Activated CD8-positive, alpha-beta T cell treated with anti-CD3 and anti-CD28 coated beads for 36 hours (primary cell): ENCODE results near the gene FMNL2. TPM values are rescaled to one million over a fixed set of nuclear protein-coding genes. Genes with fewer than 3 reads are reported as not detected.
"Not testable (repeated sequence)": the region's sequence is repeated elsewhere in the genome, so short reads cannot be mapped to it uniquely, and the experiment has no call there.

Experiments used
- ATAC-seq: fragments of 200-7000 bp; cut with Tn5 transposase; one replicate; pipeline ENCODE4 v1.10.0; 2021; ENCODE audit warnings: mild to moderate bottlenecking, moderate library complexity
- CTCF ChIA-PET: fragments of 350-600 bp; sonication (Branson Sonifier 250); formaldehyde crosslinking; loops from one replicate; lab custom pipeline; 2021; ENCODE audit warnings: antibody characterized with exemption; lab: Charles Lee
- POLR2A ChIA-PET: fragments of 350-600 bp; sonication (Branson Sonifier 250); formaldehyde crosslinking; loops from one replicate; lab custom pipeline; 2021; ENCODE audit warnings: antibody characterized with exemption; lab: Charles Lee
- DNase-seq: peaks from one replicate; pipeline ENCODE4 v3.0.0-alpha.2; 2020
- H3K27ac Mint-ChIP-seq: one replicate; pipeline ENCODE4 v1.8.0; 2021; ENCODE audit warnings: mild to moderate bottlenecking, mixed read lengths
- H3K27me3 Mint-ChIP-seq: one replicate; pipeline ENCODE4 v1.8.0; 2021; ENCODE audit warnings: mixed read lengths
- H3K36me3 Mint-ChIP-seq: one replicate; pipeline ENCODE4 v1.8.0; 2021; ENCODE audit warnings: low read depth, mixed read lengths
- H3K4me1 Mint-ChIP-seq: one replicate; pipeline ENCODE4 v1.8.0; 2021; ENCODE audit warnings: low read depth, mixed read lengths
- H3K4me3 Mint-ChIP-seq: one replicate; pipeline ENCODE4 v1.8.0; 2021; ENCODE audit warnings: mild to moderate bottlenecking, moderate library complexity, mixed read lengths
- H3K9me3 Mint-ChIP-seq: one replicate; pipeline ENCODE4 v1.8.0; 2021; ENCODE audit warnings: mixed read lengths
- intact Hi-C: fragments of 100-400 bp; cut with micrococcal nuclease; formaldehyde crosslinking; loops from one replicate; pipeline ENCODE4 v1.10.0; 2022
- total RNA-seq, 2 experiments: library from RNA; stranded (reverse); gene quantifications; one replicate each; pipeline ENCODE4 v1.2.3, GENCODE V29; 2021
- TF ChIP-seq, protein P1 (sequence below): fragments of 200-600 bp; IDR thresholded peaks from one replicate; pipeline ENCODE4 v1.8.0; 2022; ENCODE audit warnings: antibody characterized with exemption, mild to moderate bottlenecking

Gene FMNL2
- total RNA-seq, 2 experiments from 2014 or later, result 1.1 TPM

DNA sequence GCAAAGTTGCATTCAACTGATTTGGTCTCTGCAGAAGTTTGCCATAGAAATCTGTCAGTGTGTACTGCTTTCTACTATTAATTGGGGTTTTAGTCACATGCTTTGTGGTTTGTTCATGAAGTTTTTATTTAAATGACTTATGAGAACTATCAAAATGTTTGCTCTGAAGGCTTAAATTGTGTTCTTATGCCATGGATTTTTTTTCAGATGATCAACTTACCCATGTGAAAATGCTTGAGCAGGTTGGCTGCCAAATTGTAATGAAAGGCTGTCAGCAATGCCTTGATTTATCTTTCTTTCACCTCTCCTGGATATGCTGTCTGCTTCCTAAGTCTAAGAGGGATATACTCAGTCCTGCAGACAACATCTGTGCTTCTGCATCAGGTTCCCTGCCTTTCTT, 50.7 kb downstream of the FMNL2 start:
- no peak for DNase-seq
- Mint-ChIP-seq H3K9me3 (no peaks in the 10 kb centered on the region), H3K36me3 (no peaks in the 10 kb centered on the region), H3K27me3 (peaks cover 8% of the 10 kb centered on the region), H3K4me3 (no peak overlapping the region), H3K4me1 (no peaks in the 10 kb centered on the region), H3K27ac (no peak overlapping the region)
- CTCF ChIA-PET, result no interaction called here
- POLR2A ChIA-PET, result no interaction called here
- no peak for ATAC-seq
- intact Hi-C loops, result no loop called here
- TF ChIP-seq, protein P1, sequence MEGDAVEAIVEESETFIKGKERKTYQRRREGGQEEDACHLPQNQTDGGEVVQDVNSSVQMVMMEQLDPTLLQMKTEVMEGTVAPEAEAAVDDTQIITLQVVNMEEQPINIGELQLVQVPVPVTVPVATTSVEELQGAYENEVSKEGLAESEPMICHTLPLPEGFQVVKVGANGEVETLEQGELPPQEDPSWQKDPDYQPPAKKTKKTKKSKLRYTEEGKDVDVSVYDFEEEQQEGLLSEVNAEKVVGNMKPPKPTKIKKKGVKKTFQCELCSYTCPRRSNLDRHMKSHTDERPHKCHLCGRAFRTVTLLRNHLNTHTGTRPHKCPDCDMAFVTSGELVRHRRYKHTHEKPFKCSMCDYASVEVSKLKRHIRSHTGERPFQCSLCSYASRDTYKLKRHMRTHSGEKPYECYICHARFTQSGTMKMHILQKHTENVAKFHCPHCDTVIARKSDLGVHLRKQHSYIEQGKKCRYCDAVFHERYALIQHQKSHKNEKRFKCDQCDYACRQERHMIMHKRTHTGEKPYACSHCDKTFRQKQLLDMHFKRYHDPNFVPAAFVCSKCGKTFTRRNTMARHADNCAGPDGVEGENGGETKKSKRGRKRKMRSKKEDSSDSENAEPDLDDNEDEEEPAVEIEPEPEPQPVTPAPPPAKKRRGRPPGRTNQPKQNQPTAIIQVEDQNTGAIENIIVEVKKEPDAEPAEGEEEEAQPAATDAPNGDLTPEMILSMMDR, result no peak

DNA sequence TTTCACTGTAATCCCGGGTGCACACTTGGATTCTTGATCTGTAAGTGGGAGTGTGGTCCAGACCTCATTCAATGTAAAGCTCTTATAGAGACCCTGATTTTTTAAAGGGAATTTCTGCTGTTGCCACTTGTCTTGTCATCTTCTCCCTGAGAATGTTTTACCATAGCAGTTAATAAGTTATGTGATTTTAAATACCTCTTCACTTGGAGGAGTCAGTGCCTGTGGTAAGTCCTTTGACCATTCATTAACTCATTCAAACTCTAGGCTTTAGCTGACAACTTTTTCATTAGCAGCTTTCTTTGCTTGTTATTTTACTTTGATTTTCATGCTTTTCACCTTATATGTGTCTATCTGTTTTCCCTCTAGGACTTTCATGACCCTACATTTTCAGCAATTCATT, 51.3 kb downstream of the FMNL2 start:
- POLR2A ChIA-PET, result no interaction called here
- H3K27me3 Mint-ChIP-seq, result peaks cover 9% of the 10 kb centered on the region
- no peak for ATAC-seq
- CTCF ChIA-PET, result no interaction called here
- no peaks in the 10 kb centered on the region for H3K4me1 Mint-ChIP-seq
- peaks cover 1% of the 10 kb centered on the region for H3K9me3 Mint-ChIP-seq
- no peak overlapping the region for H3K27ac Mint-ChIP-seq
- H3K4me3 Mint-ChIP-seq, result no peak overlapping the region
- intact Hi-C loops, result no loop called here
- no peak for DNase-seq
- TF ChIP-seq, protein P1, result no peak
- H3K36me3 Mint-ChIP-seq, result no peaks in the 10 kb centered on the region

DNA sequence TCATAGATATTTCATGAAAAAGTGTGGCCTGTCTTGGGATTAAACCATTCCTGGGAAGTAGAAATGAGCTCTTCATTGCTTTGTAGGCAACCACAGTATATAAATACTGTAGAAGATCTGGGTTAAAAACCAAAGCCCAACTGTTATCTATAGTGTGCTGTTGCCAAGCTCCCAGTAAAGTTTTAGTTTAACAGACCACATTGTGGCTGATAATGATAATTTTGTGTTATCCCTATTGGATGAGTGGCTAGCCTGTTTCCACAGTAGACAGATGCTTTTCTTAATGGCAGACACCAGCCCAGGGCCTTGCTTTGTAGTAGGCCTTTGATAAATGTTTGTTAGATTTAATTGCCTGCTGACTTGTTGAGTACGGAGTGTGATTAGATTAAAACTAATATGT, 52.1 kb downstream of the FMNL2 start:
- H3K27me3 Mint-ChIP-seq, result peaks cover 10% of the 10 kb centered on the region
- TF ChIP-seq, protein P1, result no peak
- no peak overlapping the region for H3K4me3 Mint-ChIP-seq
- POLR2A ChIA-PET, result no interaction called here
- no peak for DNase-seq
- H3K36me3 Mint-ChIP-seq, result no peaks in the 10 kb centered on the region
- CTCF ChIA-PET, result no interaction called here
- H3K27ac Mint-ChIP-seq, result no peak overlapping the region
- no peak for ATAC-seq
- H3K9me3 Mint-ChIP-seq, result peaks cover 2% of the 10 kb centered on the region
- intact Hi-C loops, result no loop called here
- no peaks in the 10 kb centered on the region for H3K4me1 Mint-ChIP-seq

DNA sequence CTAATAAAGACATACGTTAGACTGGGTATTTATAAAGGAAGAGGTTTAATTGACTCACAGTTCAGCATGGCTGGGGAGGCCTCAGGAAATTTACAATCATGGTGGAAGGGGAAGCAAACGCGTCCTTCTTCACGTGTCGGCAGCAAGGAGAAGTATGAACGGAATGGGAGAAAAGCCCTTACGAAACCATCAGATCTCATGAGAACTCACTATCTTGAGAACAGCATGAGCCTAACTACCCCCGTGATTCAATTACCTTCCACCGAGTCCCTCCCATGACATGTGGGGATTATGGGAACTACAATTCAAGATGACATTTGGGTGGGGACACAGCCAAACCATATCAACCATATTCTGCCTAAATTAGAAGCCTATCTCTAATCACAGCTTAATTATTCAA, 53.3 kb downstream of the FMNL2 start:
- H3K27ac Mint-ChIP-seq, H3K4me1 Mint-ChIP-seq, H3K9me3 Mint-ChIP-seq, H3K4me3 Mint-ChIP-seq, intact Hi-C loops, H3K27me3 Mint-ChIP-seq, POLR2A ChIA-PET, CTCF ChIA-PET, ATAC-seq, H3K36me3 Mint-ChIP-seq, DNase-seq: not testable (repeated sequence)

DNA sequence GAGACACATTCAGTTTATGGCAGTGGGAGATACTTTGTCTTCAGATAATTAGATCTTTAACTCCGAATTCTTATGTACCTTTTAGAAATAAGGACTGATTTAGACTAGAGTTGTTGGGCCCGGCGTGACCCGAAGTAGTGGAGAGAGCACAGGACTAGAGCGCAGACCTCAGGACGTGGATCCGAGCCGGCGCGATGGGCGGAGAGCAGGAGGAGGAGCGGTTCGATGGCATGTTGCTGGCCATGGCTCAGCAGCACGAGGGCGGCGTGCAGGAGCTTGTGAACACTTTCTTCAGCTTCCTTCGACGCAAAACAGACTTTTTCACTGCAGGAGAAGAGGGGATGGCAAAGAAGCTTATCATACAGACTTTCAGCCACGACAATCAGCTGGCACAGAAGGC, 54.5 kb downstream of the FMNL2 start:
- Mint-ChIP-seq H3K27me3 (peaks cover 2% of the 10 kb centered on the region), H3K4me3 (no peak overlapping the region), H3K36me3 (no peaks in the 10 kb centered on the region), H3K9me3 (peaks cover 2% of the 10 kb centered on the region), H3K4me1 (no peaks in the 10 kb centered on the region), H3K27ac (no peak overlapping the region)
- no peak for DNase-seq
- ATAC-seq, result no peak
- intact Hi-C loops, result no loop called here
- POLR2A ChIA-PET, result no interaction called here
- TF ChIP-seq, protein P1, result no peak
- CTCF ChIA-PET, result no interaction called here

DNA sequence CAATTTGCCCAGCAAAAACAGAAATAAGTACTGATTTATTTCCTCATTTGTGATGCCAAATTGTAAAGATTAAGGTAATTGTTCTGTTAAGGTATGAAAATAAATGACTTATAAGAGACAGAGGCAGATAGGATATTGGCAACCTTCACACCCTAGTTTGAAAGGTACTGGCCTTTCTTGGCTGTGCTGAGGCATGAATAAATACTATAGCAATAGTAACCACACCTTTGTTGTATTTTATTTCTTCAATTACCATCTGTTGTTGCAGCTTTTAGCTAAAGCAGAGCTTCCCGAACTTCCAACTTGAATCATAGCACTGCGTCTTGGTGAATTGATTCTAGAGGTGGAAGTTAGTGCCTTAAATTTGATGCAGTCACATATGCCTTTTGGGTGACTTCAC, 55.9 kb downstream of the FMNL2 start:
- H3K27me3 Mint-ChIP-seq, result peaks cover 2% of the 10 kb centered on the region
- ChIA-PET POLR2A (no interaction called here), CTCF (no interaction called here)
- intact Hi-C loops, result no loop called here
- no peaks in the 10 kb centered on the region for H3K36me3 Mint-ChIP-seq
- ATAC-seq (no peak), DNase-seq (no peak)
- TF ChIP-seq, protein P1, result no peak
- H3K27ac Mint-ChIP-seq, result no peak overlapping the region
- no peak overlapping the region for H3K4me3 Mint-ChIP-seq
- H3K9me3 Mint-ChIP-seq, result peaks cover 2% of the 10 kb centered on the region
- no peaks in the 10 kb centered on the region for H3K4me1 Mint-ChIP-seq
